NOMO-1 treated with DMSO at 0.1 percent for 48 hours (cell line): ENCODE results near the gene RAB28.
"Not testable (repeated sequence)": the region's sequence is repeated elsewhere in the genome, so short reads cannot be mapped to it uniquely, and the experiment has no call there.

Experiments used
- DNase-seq: peaks from one replicate; lab custom pipeline; 2025; ENCODE audit not compliant: unreplicated experiment; lab: John Stamatoyannopoulos, UW

Gene RAB28

GRCh38 chr4:13452927-13453579 is 31.1 kb downstream of the RAB28 start:
- no peak for DNase-seq

- DNase-seq: no peak
Measured at GRCh38 chr4:13449590-13449989, 34.5 kb downstream of the RAB28 start.

GRCh38 chr4:13445841-13446790 is 38.0 kb downstream of the RAB28 start:
- DNase-seq: no peak

DNA sequence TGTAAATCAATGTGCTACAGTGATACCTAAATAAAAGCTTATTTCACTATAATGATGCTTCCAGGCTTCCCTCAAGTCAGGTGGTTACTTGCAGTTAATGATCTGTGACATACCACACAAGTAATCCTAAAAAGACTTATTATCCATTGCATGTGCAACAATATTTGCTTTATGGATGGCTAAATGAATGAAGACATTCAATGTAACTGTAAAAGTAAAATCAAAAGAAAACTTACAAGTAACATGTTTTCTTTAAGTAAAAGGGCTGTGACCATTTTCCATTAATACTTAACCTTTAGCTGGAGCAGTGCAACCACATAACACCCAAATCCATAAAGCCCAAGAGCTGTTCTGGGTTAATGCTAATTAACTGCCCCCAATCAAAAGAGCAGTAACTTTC is 42.6 kb downstream of the RAB28 start:
- no peak for DNase-seq

- DNase-seq: no peak
Measured at GRCh38 chr4:13436962-13437361, 47.2 kb downstream of the RAB28 start.

- no peak for DNase-seq
Measured at GRCh38 chr4:13432453-13432852, 51.7 kb downstream of the RAB28 start.

- no peak for DNase-seq
Measured at GRCh38 chr4:13430834-13431568, 53.1 kb downstream of the RAB28 start.

DNA sequence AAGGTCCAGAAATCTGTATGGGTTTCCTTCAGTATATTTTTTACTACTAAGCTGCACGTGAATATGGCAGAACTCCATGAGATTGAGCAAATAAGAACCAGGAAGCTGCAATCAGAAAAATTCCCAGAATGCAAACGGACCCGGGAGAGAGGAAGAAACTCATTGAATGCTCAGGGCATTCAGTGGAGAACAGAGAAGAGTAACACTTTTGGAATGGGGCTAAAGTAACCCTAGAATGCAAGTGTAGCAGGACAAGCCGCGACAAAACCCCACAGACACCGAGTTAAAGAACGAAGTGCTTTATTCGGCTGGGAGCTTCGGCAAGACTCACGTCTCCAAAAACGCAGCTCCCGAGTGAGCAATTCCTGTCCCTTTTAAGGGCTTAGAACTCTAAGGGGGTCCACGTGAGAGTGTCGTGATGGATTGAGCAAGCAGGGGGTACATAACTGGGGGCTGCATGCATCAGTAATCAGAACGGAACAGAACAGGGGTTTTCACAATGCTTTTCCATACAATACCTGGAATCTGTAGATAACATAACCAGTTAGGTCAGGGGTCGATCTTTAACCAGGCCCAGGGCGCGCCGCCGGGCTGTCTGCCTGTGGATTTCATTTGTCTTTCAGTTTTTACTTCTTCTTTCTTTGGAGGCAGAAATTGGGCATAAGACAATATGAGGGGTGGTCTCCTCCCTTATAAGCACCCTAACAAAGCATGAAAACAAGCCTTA is 56.4 kb downstream of the RAB28 start:
- DNase-seq: no peak

- no peak for DNase-seq
Measured at GRCh38 chr4:13415068-13415785, 68.9 kb downstream of the RAB28 start.

- no peak for DNase-seq
Measured at GRCh38 chr4:13413729-13414437, 70.3 kb downstream of the RAB28 start.

DNA sequence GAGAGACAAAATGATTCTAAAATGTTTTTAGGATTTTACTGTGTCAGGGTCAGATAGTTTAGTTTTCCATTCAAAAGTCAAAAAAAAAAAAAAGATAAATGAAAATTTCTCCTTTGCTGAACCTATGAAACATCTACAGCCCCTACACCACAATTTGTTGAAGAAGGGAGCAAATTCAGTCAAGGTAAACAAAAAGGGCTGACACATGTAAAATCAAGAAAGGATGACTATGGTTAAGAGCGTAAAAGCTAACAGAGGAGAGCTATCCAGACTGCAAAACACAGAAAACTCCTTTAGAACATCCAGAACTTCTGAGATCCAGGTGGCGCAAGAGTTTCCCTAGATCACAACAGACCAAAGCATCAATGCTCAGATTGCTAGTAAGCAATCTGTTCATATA is 72.2 kb downstream of the RAB28 start:
- DNase-seq: no peak

DNA sequence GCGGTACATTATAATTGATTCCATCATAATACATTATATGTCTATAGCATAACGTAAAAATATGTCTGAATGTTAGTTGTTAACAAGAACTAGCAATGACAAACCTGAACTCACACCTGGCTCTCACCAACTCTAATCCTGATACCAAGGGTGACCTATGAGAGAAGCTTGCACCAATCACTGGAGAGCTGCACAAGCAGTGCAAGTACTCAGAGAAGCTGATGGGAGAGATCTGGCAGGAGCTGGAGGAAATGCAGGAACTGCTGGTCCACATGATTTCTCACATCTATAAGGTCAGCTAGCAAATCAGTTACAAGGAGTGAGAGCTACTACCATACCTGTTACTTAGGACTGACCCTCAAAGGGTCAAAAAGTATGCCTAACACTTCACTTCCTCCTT is 74.8 kb downstream of the RAB28 start:
- no peak for DNase-seq

DNA sequence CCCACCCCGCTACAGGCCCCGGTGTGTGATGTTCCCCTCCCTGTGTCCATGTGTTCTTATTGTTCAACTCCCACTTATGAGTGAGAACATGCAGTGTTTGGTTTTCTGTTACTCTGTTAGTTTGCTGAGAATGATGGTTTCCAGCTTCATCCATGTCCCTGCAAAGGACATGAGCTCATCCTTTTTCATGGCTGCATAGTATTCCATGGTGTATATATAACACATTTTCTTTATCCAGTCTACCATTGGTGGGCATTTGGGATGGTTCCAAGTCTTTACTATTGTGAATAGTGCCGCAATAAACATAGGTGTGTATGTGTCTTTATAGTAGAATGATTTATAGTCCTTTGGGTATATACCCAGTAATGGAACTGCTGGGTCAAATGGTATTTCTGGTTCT is 78.0 kb downstream of the RAB28 start:
- DNase-seq: not testable (repeated sequence)

DNA sequence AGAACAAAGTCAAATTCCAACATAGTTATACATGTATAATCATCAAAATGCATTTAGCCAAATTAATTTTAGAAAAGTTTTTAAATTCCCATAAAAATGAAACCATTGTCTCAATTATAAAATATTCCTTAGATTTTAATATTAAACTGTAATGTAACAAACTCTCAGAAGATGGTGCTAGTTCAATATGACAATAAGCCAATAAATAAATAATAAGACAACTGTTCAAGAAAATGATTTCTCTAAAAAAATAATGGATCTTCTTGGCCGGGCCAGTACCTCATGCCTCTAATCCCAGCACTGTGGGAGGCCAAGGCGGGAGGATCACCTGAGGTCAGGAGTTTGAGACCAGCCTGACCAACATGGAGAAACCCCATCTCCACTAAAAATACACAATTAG is 80.3 kb downstream of the RAB28 start:
- DNase-seq: no peak

DNA sequence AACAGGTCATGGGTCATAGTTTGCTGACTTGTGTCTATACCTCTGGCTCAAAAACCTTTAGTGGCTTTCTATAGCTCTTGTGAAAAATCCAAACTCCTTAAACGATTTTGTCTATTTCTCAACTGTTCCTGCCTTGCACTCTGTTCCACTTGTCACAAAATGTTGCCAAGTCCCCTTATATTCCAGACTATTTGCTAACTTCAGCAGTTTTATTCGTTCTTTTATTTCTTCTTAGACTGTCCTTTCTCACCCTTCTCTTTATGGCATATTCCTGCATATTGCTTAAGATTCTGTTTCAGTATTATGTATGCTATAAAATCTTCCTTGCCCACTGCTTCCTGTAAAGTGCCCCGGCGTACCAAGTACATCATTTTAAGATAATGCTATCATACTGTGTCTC is 80.8 kb downstream of the RAB28 start:
- no peak for DNase-seq

GRCh38 chr4:13399257-13399656 is 84.9 kb downstream of the RAB28 start:
- DNase-seq: no peak

DNA sequence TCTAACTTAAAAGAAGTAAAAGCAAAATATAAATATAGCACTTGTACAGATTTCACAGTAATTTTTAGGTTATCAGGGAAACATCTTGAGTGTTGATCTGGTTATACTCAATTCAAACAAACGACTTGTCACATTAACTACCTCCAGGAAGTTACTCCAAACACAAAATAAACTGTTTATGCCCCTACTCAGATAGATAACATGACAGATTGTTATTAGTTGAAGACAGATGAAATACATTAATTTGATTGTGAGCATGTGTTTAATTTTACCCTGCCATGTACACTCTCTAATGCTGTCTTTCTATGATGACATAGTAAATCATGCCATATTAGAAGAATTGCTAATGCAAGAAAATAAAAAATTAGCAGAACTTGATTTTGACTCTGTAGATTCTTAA is 88.0 kb downstream of the RAB28 start:
- no peak for DNase-seq

DNA sequence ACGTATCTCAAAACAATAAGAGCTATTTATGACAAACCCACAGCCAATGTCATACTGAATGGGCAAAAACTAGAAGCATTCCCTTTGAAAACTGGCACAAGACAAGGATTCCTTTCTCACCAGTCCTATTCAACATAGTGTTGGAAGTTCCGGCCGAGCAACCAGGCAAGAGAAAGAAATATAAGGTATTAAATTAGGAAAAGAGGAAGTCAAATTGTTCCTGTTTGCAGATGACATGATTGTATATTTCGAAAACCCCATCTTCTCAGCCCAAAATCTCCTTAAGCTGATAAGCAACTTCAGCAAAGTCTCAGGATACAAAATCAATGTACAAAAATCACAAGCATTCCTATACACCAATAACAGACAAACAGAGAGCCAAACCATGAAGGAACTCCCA is 94.2 kb downstream of the RAB28 start:
- peak; percentile 48 for DNase-seq

DNA sequence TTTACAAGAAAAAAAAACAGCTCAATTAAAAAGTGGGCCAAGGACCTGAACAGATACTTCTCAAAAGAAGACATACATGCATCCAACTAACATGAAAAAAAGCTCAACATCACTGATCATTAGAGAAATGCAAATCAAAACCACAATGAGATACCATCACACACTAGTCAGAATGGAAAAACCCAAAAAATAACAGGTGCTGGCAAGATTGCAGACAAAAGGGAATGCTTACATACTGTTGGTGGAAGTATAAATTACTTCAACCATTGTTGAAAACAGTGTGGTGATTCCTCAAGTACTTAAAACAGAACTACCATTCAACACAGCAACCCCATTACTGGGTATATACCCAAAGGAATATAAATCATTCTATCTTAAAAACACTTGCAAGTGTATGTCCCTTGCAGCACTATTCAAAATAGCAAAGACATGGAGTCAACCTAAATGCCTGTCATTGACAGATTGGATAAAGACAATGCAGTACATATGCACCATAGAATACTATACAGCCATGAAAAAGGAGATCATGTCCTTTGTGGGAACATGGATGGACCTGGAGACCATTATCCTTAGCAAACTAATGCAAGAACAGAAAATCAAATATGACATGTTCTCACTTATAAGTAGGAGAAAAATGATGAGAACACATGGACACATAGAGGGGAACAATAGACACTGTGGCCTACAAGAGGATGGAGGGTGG is 97.6 kb downstream of the RAB28 start:
- DNase-seq: no peak
